GM18517 (cell line): ENCODE results near the gene ARHGAP11A.
A peak's percentile ranks its signal among the peaks of the same experiment; 100 is the strongest.
"Not testable (repeated sequence)": the region's sequence is repeated elsewhere in the genome, so short reads cannot be mapped to it uniquely, and the experiment has no call there.

ENCODE experiments used
- ATAC-seq: cut with Tn5 transposase; IDR thresholded peaks from one replicate; pipeline ENCODE4 v1.9.1; 2021; ENCODE audit warnings: mild to moderate bottlenecking, moderate library complexity; ENCODE audit not compliant: unreplicated experiment

The ARHGAP11A gene

DNA sequence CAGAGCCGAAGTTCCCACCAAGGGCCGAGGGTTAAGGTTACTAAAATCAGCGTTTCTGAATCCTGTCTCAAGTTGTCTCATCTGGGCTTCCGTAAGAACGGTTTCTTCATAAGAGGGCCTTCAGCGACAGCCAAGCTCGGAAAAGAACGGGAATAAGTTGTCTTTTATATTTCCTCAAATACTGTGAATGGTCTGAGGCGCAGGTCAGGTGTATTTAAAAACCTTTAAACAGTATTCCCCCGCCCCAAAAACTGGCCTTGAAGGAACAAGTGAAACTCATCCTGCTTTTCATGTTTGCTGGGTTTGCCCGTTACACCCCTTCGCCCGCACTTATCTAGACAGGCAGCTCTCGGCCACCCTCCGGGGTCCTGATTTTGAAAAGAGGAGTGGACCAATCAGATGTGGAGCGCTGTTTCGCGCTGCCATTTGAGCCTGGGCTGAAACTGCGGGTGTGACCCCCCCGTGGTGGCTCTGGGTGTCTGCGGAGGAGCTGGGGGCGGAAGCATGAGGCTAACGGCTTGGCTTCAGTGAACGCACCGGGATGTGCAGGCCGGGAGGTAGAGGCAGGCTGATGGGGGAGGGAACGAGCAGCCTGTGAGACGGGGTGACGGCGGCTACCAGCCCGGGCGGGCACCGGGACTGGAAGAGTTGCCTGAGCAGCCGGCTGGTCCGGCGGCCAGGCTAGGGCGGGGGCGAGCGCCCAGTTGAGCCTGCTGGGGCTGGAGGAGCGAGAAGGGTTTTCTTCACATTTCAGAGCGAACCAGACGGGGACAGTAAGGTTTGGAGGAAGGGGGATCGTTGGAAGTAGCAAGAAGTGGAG lies at the start of gene ARHGAP11A:
TSS of gene ARHGAP11A (plus strand) at position 454 of the 820 bp plus-strand sequence. CDS start 708 bp downstream, outside the sequence.
- peak; percentile 74 for ATAC-seq

DNA sequence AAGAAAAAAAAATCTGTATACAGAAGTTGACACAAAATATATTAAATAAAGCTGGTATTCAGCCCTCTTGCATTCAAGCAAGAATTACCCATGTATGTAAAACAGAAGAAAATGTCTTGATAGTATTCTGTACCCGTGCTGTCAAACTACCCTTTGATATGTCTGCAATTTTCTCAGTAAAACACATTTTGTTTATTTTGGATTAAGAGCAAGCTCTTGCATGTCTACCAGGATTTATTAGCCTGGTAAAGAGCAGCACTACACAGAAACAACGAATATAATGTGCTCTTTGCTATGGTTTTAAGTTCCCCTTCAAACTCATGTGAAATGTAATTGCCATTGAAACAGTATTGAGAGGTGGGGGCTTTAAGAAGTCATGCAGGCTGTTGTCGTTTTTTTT lies 46.3 kb upstream of the ARHGAP11A start:
- ATAC-seq, result not testable (repeated sequence)

- not testable (repeated sequence) for ATAC-seq
Observed at GRCh38 chr15:32578482-32578881, 36.8 kb upstream of the ARHGAP11A start.

GRCh38 chr15:32585844-32586243 lies 29.5 kb upstream of the ARHGAP11A start:
- not testable (repeated sequence) for ATAC-seq

DNA sequence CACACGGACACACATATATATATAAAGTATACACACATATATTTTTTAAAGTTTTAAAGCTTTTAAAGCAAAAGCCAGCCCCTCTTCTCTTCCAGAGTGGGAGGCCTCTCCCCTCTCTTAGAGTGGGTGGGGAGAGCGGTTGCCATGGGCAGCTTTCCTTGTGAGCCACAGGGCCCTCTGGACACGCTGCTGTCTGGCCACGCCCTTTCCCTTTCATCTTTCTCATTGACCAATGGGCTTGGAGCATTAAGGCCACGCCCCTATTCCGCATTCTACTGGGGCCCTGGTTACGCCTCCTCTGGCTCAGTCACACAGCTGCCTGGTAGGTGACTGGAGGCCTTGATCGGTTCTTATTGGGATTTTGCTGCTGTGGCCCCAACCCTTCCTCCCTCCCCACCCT lies 22.2 kb upstream of the ARHGAP11A start, which contains the start of gene GOLGA8N:
TSS of gene GOLGA8N (plus strand) at position 306 of the 400 bp plus-strand sequence.
- not testable (repeated sequence) for ATAC-seq

- ATAC-seq, result not testable (repeated sequence)
Observed at GRCh38 chr15:32609518-32609917, 5.8 kb upstream of the ARHGAP11A start.

- not testable (repeated sequence) for ATAC-seq
Observed at GRCh38 chr15:32610719-32611118, 4.6 kb upstream of the ARHGAP11A start.

DNA sequence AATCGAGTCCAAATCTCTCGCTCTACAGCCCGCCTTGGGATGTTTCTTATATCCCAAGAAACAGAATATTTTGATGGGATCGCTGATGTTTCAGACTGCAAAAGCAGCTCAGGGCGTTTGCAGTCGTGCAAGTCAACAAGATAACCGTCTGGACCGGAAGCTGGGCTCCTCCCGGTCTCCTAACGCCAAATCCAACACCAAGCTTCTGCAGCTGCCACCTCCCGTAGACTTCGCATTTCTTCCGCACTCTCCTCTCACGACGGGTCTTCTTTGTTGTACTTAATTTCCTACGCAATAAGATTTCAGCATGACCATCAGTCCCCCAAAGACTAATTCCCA lies 623 bp upstream of the ARHGAP11A start:
- ATAC-seq, result peak; percentile 15

- peak; percentile 12 for ATAC-seq
Observed at GRCh38 chr15:32615871-32616426, 645 bp downstream of the ARHGAP11A start.

DNA sequence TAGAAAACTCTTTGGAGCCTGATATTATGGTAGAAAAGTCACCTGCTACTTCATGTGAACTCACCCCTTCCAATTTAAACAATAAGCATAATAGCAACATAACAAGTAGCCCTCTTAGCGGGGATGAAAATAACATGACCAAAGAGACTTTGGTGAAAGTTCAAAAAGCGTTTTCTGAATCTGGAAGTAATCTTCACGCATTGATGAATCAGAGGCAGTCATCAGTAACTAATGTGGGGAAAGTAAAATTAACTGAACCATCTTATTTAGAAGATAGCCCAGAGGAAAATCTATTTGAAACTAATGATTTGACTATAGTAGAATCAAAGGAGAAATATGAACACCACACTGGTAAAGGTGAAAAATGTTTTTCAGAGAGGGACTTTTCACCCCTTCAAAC lies 21.1 kb downstream of the ARHGAP11A start:
- no peak for ATAC-seq

GRCh38 chr15:32636908-32637567 lies 21.7 kb downstream of the ARHGAP11A start:
- ATAC-seq, result no peak

DNA sequence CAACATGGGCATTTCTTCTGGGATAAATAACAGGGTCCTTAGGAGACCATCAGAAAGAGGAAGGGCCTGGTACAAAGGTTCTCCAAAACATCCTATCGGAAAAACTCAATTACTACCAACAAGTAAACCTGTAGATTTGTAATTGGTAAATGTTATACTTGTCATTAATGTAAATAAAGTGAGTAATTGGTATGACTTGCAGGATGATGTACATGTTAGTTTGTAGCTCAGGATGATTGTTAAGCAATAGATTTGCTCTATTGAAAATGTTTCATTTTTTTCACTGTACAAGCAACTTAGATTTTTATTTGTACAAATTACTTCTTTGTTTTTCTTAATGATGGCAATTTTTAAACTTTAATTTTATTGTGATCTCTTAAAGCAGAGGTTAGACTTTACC lies 22.4 kb downstream of the ARHGAP11A start:
- no peak for ATAC-seq

DNA sequence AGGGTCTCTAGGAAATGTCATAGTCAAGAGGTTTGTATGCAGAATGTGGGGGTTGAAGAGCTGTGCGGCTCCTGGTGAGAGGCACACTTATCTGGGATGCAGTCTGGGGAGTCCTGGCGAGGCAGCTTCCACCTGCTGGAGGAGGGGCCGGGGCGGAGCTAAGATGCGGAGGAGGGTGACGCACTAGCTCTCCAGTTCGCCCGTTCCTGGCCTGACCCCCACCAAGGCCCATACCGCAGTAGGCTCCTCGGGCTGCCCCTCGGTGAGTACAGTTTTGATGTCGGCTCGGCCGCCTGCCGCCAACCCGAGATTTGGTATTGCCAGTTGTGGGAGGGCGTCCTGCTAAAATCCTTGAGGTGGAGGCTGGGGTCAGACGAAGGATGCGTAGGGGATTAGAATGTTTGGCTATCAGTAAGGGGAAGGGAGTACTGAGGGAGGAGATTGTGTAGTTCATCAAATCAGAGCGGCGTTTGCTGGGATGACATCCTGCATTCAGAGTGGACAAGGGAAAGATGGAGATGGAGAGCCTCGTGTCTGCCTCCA lies 26.3 kb downstream of the ARHGAP11A start, which contains the start of gene SCG5:
TSS of gene SCG5 (plus strand) at position 194 of the 543 bp plus-strand sequence. CDS start 1,883 bp downstream, outside the sequence.
- no peak for ATAC-seq

DNA sequence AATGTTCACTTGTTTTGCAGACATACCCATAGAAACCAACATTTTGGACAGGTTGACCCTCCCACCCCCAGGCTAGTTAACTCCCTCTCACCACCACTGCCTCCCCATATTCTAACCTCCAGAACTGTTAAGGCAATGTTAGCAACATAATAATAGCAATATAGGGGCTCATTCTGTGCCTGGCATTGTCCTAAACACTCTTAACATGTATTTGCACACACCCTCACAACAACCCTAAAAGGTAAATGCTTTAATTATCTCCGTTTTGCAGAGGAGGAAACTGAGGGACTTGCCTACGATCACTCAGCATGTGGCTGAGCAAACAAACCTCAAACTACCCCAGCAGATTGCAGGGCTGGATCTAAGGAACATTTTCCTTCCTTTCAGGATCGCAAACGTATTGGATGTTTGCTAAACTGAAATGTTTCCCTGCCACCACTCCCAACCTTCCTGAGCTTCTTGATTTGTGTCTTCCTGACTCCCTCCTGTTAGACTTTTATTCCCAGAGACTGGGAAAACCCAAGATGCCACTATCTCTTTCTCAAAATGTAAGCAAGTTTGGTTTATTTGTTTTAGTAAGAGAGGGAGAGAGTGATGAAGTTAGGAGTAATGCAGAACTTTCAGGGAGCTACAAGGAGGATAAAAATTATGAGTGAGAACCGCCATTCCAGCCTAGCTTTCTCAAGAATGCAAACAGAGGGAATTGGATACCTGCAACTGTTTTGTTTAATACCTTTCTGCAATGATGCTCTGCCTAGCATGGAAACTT lies 27.5 kb downstream of the ARHGAP11A start:
- no peak for ATAC-seq

- ATAC-seq, result no peak
Observed at GRCh38 chr15:32643907-32644445, 28.7 kb downstream of the ARHGAP11A start.

DNA sequence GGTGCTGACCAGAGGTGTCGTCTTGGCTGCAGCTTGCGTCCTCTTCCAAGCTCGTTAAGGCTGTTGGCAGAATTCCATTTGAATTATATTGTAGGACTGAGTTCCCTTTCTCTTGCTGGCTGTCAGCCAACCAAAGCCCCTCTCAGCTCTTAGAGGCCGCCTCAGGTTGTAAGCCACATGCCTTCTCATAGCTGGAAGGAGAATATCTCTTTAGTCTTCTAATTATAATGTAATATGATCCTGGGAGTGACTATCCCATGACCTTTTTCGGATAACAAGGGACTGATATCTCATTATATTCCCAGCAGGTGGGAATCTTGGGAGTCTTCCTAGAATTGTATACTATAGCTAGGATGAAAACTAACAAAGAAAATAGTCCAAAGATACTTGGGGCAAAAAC lies 31.0 kb downstream of the ARHGAP11A start:
- no peak for ATAC-seq

- ATAC-seq, result no peak
Observed at GRCh38 chr15:32649342-32649741, 34.0 kb downstream of the ARHGAP11A start.

- no peak for ATAC-seq
Observed at GRCh38 chr15:32651229-32651837, 36.0 kb downstream of the ARHGAP11A start.

DNA sequence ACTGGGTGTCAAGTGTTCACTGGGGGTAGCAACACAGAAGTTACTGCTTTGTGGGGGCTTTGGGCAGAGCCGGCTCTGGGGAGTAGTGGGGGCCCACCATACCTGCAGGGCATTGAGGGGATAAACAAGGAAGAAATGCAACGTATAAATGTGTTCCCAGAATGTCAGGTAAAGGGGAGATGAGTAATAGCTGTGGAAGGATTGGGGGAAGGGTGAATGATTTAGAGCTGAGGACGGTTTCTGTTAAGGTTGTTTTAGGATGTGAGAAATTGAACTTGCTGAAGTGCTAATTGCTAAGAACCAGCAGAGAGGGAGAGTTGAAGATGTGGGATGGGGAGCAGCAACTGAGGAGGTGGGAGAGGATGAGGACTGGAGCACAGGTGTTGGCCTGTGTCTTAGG lies 36.9 kb downstream of the ARHGAP11A start:
- no peak for ATAC-seq

DNA sequence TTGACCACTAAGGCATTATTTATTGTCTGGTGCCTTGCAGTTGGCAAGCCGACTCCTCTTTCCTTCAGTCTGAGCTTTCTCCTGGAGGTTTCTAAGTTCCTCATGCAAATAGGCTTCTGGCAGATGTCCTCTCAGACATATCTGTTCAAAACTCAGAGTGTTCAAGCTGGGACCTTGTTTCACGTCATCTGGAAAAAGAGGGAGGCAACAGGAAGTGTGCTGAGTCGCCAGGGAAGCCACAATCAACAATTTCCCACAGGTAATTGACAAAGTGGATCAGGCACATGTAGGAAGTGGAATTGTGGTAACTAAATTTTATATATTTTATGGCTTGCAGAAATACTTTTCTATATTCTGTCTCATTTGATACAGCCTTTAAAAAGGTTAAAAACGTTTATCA lies 40.8 kb downstream of the ARHGAP11A start:
- ATAC-seq, result no peak
